ELR (cell line): Measurements from ENCODE around the gene CRTC1.
"Not testable (repeated sequence)": the region's sequence is repeated elsewhere in the genome, so short reads cannot be mapped to it uniquely, and the experiment has no call there.

Experiments used
- DNase-seq: peaks from one replicate; pipeline ENCODE4 v3.0.0-alpha.2; 2015; ENCODE audit warnings: low read depth

CRTC1 gene

DNA sequence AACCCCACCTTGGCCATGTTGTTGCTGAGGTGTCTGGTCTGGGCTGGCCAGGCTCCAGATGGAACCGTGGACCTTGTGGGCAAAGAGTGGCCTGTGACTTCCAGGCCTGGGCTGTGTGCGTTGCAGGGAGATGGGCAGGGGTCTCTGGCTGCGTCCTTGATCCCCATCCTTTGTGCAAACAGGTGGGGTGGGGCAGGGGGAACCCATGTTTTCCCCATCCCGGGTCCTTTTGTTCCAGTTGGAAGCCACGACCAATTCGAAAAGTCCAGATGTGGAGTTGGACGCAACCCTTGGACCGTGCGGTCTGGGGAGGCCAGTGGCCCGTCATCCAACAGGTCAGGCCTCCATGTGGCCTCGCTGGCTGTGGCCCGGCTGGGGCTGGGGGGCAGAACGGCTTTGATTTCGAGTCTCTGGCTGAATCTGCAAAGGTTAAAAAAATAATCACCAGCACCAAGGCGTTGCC is 120.7 kb downstream of the CRTC1 start:
- no peak for DNase-seq

DNA sequence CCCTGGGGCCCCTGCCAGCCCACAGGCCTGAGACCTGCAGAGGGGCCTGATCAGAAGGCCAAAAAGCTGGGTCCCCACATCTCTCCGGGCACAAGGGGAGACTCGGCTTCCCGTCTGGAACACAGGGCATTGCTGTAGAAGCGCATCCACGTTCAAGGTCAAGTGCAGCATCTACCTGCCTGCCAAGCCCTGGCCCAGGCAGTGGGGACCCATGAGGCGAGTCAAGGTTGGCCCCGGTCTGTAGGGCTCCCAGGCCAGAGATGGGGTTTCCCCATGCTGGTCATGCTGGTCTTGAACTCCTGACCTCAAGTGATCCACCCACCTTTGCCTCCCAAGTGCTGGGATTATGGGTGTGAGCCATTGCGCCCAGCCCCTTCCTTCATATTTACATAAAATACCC is 121.2 kb downstream of the CRTC1 start:
- DNase-seq, result no peak

DNA sequence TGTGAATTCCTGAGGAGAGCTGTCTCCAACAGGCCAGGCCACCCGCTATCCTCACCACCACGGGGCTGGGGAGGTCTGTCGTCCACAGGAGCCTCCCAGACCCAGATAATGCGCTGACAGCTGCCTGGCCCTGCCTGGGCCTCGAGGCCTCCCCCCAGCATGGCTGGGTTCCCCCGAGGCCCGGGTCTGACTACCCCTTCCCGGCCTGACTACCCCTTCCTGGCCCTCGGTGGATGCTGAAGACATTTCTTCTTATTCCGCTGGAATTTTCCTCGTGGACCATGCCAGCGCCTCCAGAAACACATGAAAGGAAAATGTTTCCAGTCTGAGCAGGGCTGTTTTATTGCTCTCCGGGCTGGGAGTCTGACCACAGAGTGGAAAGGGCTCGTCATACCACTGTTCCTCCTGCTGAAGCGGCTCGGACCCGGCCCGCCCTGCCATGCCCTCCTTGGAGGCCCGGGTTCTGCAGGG is 124.4 kb downstream of the CRTC1 start:
- DNase-seq, result no peak

DNA sequence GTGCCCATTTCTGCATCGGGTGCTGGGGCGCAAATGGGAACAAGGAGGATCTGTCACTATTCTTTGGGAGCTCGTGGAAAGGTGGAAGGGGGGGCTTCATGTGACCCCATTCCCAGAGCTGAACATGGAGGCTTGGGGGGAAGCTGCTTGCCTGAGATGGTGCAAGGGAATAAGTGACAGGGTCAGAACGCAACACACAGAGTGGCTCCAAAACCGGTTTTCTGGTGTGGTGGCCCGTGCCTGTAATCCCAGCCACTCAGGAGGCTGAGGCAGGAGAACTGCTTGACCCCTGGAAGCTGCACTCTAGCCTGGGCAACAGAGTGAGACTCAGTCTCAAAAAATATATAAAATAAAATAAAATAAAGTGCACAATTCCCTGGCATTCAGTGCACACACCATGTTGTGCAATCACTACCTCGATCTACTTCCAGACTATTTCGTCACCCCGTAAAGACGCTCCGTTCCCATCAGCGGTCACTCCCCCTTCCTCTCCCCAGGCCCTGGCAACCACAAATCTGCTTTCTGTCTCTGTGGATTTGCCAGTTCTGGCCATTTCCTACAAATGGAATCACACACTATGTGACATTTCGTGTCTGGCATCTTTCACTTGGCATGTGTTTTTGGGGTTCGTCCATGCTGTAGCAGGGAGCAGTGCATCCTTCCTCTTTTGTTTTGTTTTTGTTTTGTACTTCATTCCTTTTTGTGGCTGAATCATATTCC is 125.8 kb downstream of the CRTC1 start:
- peak; percentile 62 for DNase-seq

DNA sequence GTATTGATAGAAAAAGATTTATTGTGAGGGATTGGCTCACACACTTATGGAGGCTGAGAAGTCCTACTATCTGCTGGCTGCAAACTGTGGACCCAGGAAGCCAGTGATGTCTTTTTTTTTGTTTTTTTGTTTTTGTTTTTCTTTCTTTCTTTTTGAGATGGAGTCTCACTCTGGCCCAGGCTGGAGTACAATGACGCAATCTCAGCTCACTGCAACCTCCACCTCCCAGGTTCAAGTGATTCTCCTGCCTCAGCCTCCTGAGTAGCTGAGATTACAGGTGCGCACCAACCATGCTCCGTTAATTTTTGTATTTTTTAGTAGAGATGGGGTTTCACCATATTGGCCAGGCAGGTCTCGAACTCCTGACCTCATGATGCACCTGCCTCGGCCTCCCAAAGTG is 128.2 kb downstream of the CRTC1 start:
- not testable (repeated sequence) for DNase-seq

DNA sequence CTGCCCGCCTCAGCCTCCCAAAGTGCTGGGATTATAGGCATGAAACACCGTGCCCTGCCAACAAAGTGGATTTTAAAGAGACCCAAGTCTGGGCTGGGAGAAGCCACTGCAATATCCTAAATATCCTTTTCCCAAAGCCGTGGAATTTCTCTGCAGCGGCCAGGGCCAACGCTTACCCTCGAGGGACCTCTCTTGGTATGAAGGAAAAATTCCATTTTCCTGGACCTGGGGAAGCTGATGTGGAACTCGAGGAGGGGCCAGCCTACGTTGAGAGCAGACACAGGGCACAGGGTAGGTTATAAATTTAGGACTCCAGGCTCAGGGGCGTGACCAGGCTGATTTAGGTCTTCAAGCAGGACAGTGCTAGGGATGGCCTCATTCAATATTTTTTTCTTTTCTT is 130.6 kb downstream of the CRTC1 start:
- no peak for DNase-seq

DNA sequence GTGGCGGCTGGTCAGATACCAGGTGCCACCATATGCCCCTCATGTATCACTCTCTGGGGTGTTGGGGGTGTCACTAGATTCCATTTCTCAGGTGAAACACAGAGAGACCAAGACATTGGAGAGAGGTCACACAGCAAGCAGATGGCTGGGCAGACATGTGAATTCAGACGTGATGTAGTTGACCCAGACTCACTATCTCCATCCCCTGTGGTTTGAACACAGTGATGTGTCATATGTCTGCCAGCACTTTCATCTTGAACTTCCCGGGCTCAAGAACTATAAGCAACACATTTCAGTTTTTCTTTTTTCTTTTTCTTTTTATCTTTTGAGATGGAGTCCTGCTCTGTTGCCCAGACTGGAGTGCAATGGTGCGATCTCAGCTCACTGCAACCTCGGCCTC is 132.2 kb downstream of the CRTC1 start:
- DNase-seq, result no peak

DNA sequence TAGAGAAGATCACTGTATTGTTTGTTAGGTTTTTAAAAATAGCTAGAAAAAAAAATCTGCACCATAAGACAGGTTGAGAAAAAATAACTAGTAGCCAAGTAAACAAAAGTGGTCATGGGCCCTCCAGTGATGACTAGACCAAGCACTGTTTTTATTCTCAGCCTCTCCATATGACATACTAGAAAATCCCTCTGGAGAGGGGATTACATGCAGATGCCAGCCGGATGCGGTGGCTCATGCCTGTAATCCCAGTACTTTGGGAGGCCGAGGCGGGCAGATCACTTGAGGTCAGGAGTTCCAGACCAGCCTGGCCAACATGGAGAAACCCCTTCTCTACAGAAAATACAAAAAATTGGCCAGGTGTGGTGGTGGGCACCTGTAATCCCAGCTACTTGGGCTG is 133.2 kb downstream of the CRTC1 start:
- not testable (repeated sequence) for DNase-seq

DNA sequence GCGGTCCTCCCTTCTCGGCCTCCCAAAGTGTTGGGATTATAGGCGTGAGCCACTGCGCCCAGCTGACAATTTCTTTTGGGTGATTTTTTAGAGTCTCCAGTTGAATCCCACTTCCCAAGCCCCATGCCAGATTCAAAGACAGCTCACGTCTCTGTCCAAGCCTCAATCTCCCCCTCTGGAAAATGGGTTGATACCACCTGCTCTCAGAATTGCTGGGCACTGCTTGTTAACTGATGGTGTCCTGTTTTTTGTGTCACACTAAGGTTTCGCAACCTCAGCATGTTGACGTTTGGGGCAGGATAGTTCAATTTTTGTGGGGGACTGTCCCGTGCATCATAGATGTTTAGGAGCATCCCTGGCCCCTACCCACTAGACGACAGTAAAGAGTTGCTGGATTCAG is 134.1 kb downstream of the CRTC1 start:
- DNase-seq, result no peak

DNA sequence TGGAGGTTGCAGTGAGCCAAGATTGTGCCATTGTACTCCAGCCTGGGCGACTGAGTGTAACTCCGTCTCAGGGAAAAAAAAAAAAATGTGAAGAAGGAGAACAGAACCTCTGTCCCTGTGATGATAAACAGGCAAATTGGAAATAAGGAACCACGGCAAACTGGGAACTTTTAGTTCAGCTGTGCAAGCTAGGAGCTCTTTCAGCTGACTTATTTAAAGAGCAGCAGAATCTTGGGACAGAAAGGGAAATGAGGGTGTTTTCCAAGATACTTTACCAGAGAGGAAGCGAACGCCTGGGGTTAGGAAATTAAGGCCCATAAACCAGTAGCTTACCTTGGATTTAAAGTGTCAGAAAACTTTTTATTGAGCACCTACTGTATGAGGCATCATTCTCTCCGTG is 145.3 kb downstream of the CRTC1 start:
- no peak for DNase-seq

DNA sequence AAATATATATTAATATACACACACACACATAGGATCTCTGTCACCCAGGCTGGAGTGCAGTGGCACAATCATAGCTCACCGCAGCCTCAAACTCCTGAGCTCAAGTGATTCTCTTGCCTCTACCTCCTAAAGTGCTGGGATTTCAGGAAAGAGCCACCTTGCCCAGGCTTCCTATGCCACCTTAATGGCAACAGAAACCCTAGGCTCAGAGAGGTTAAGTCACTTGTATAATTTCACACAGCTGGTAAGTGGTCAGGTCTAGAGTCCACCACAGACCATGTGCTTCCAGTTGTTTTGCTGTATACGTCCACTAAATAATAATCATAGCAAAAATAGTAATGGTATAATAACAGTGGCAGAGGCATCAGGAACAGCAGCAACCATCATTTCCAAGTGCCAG is 147.0 kb downstream of the CRTC1 start:
- DNase-seq, result no peak

DNA sequence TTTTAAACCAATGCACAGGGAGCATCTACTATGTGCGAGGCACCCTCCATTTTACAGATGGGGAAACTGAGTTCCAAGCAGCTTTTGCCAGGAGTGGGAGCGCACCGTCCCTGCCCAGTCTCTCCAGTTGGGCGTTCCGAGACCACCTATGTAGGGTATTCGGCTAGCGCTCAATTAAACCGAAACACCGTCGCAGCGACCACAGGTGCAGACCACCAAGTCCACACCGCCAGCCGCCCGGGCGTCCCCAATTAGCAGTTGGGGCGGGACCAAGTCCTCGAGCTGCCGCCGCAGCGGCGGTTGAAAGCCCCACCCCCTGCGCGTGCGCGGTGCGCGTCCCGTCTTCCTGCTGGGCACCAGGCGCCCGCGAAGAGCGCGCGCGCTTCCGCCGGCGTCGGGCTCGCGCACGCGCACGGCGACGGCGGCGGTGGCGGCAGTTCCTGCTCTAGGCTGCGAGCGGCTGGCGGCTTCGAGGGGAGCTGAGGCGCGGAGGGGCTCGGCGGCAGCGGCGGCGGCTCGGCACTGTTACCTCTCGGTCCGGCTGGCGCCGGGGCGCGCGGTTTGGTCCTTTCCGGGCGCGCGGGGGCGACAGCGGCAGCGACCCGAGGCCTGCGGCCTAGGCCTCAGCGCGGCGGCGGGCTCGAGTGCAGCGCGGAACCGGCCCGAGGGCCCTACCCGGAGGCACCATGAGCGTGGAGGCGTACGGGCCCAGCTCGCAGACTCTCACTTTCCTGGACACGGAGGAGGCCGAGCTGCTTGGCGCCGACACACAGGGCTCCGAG is 148.2 kb downstream of the CRTC1 start, which contains the start of gene UPF1:
Gene UPF1, plus strand, starts transcription at position 436 of the 782 bp plus-strand sequence. Its CDS starts 251 bp downstream, at position 687.
- peak; percentile 93 for DNase-seq
